NCI-H2081 (cell line): ENCODE data around the gene INHBE.
"Not testable (repeated sequence)": the region's sequence is repeated elsewhere in the genome, so short reads cannot be mapped to it uniquely, and the experiment has no call there.

Source experiments
- DNase-seq, 2 experiments: peaks; one replicate each; lab custom pipeline; 2025; lab: John Stamatoyannopoulos, UW

The INHBE gene

GRCh38 chr12:57454566-57455373 is at the start of gene INHBE:
TSS of gene INHBE (plus strand) at chr12:57455307. CDS start at chr12:57455537, 230 bp downstream.
- DNase-seq: no peak

GRCh38 chr12:57410534-57410933 is 44.6 kb upstream of the INHBE start:
- no peak for DNase-seq

GRCh38 chr12:57414160-57414559 is 40.9 kb upstream of the INHBE start:
- not testable (repeated sequence) for DNase-seq

- no peak for DNase-seq
These were observed 40.0 kb upstream of the INHBE start for GRCh38 chr12:57415088-57415487.

- no peak for DNase-seq
These were observed 38.8 kb upstream of the INHBE start for GRCh38 chr12:57416039-57416996.

- DNase-seq: no peak
These were observed 36.9 kb upstream of the INHBE start for GRCh38 chr12:57418255-57418654.

GRCh38 chr12:57419495-57419894 is 35.6 kb upstream of the INHBE start:
- no peak for DNase-seq

- DNase-seq: no peak
These were observed 34.6 kb upstream of the INHBE start for GRCh38 chr12:57420482-57420881.

GRCh38 chr12:57426948-57427347 is 28.2 kb upstream of the INHBE start:
- not testable (repeated sequence) for DNase-seq

- no peak for DNase-seq
These were observed 26.1 kb upstream of the INHBE start for GRCh38 chr12:57428965-57429364.

GRCh38 chr12:57429473-57430111 is 25.5 kb upstream of the INHBE start:
- DNase-seq: peak in 1 of 2 experiments; percentile 17

GRCh38 chr12:57430112-57430930 is 24.8 kb upstream of the INHBE start:
- DNase-seq: peak in 1 of 2 experiments; percentile 82

GRCh38 chr12:57430931-57431566 is 24.1 kb upstream of the INHBE start, which contains the start of gene R3HDM2:
TSS of gene R3HDM2 (minus strand) at chr12:57431043. CDS start at chr12:57310428, 120,615 bp downstream.
- peak; percentile 96 to 97 for DNase-seq

GRCh38 chr12:57431654-57432188 is 23.4 kb upstream of the INHBE start:
- DNase-seq: no peak

GRCh38 chr12:57433370-57433769 is 21.7 kb upstream of the INHBE start:
- no peak for DNase-seq

GRCh38 chr12:57434517-57435223 is 20.4 kb upstream of the INHBE start, which contains the start of gene INHBC:
TSS of gene INHBC (plus strand) at chr12:57434784. CDS start at chr12:57434887, 103 bp downstream.
- no peak for DNase-seq

GRCh38 chr12:57435293-57435692 is 19.8 kb upstream of the INHBE start:
- DNase-seq: no peak

GRCh38 chr12:57438400-57438799 is 16.7 kb upstream of the INHBE start:
- no peak for DNase-seq

- DNase-seq: no peak
These were observed 15.3 kb upstream of the INHBE start for GRCh38 chr12:57439762-57440266.
